GM23338 (cell line): Measurements from ENCODE around the gene NGB. TPM values are rescaled to one million over a fixed set of nuclear protein-coding genes. Genes with fewer than 3 reads are reported as not detected.

Source experiments
- ATAC-seq: fragments of 200-7000 bp; cut with Tn5 transposase; 3 replicates; pipeline ENCODE4 v1.9.1; 2020
- DNase-seq: peaks from one replicate; pipeline ENCODE4 v3.0.0-alpha.2; 2015; ENCODE audit warnings: low spot score
- H2AFZ ChIP-seq: fragments of 200-600 bp; sonication (generic); 2 replicates; pipeline ENCODE4 v1.8.0; 2016; ENCODE audit warnings: antibody characterized with exemption, mild to moderate bottlenecking, moderate library complexity
- H3F3A ChIP-seq: fragments of 200-600 bp; sonication (generic); replicated peaks from 2 replicates; pipeline ENCODE4 v1.8.0; 2017; ENCODE audit warnings: antibody characterized with exemption, mixed run types, low read depth
- H3K27ac ChIP-seq: fragments of 200-600 bp; sonication (generic); 2 replicates; pipeline ENCODE4 v1.6.1; 2016; ENCODE audit warnings: low read depth
- H3K27me3 ChIP-seq: fragments of 200-600 bp; sonication (generic); 2 replicates; pipeline ENCODE4 v1.8.0; 2016; ENCODE audit warnings: mild to moderate bottlenecking, mixed run types, moderate library complexity; ENCODE audit not compliant: insufficient read depth
- H3K36me3 ChIP-seq: fragments of 200-600 bp; sonication (generic); 2 replicates; pipeline ENCODE4 v1.8.0; 2016; ENCODE audit warnings: mild to moderate bottlenecking; ENCODE audit not compliant: insufficient read depth
- H3K4me1 ChIP-seq: fragments of 200-600 bp; sonication (generic); 2 replicates; pipeline ENCODE4 v1.8.0; 2016; ENCODE audit warnings: mild to moderate bottlenecking, moderate library complexity; ENCODE audit not compliant: insufficient read depth
- H3K4me2 ChIP-seq: fragments of 200-600 bp; sonication (generic); 2 replicates; pipeline ENCODE4 v1.7.1; 2017; ENCODE audit warnings: mixed run types
- H3K4me3 ChIP-seq: fragments of 200-600 bp; sonication (generic); 2 replicates; pipeline ENCODE4 v1.6.1; 2016; ENCODE audit warnings: mixed run types
- H3K79me2 ChIP-seq: fragments of 200-600 bp; sonication (generic); replicated peaks from 2 replicates; pipeline ENCODE4 v1.8.0; 2017; ENCODE audit warnings: mild to moderate bottlenecking; ENCODE audit not compliant: insufficient read depth
- H3K9me2 ChIP-seq: fragments of 200-600 bp; sonication (generic); 2 replicates; pipeline ENCODE4 v1.8.0; 2017; ENCODE audit not compliant: insufficient read depth
- H4K20me1 ChIP-seq: fragments of 200-600 bp; sonication (generic); replicated peaks from 2 replicates; pipeline ENCODE4 v1.8.0; 2017; ENCODE audit warnings: mild to moderate bottlenecking; ENCODE audit not compliant: insufficient read depth
- H3K27ac Mint-ChIP-seq: 2 replicates; pipeline ENCODE4 v1.8.0; 2020; ENCODE audit warnings: inconsistent platforms, mild to moderate bottlenecking, moderate library complexity, mixed read lengths
- H3K27me3 Mint-ChIP-seq: 3 replicates; pipeline ENCODE4 v1.8.0; 2022; ENCODE audit warnings: low read depth, mild to moderate bottlenecking, moderate library complexity, mixed read lengths, inconsistent platforms; ENCODE audit not compliant: insufficient read depth, poor library complexity
- H3K36me3 Mint-ChIP-seq: 3 replicates; pipeline ENCODE4 v1.8.0; 2021; ENCODE audit warnings: low read depth, mild to moderate bottlenecking, inconsistent platforms, moderate library complexity, mixed read lengths
- H3K4me1 Mint-ChIP-seq: 3 replicates; pipeline ENCODE4 v1.8.0; 2020; ENCODE audit warnings: mild to moderate bottlenecking, inconsistent platforms, mixed read lengths
- H3K4me3 Mint-ChIP-seq: 3 replicates; pipeline ENCODE4 v1.8.0; 2021; ENCODE audit warnings: moderate library complexity, mild to moderate bottlenecking, inconsistent platforms, mixed read lengths
- H3K9me3 Mint-ChIP-seq: 3 replicates; pipeline ENCODE4 v1.8.0; 2020; ENCODE audit warnings: moderate library complexity, mild to moderate bottlenecking, inconsistent platforms, mixed read lengths
- CREB1 ChIP-seq: fragments of 250-450 bp; sonication (Bioruptor Pico); IDR thresholded peaks from 2 replicates; pipeline ENCODE4 v1.5.0; 2020; ENCODE audit warnings: low read depth, mild to moderate bottlenecking, moderate library complexity
- EZH2 ChIP-seq: fragments of 200-600 bp; sonication (generic); IDR thresholded peaks from one replicate; pipeline ENCODE4 v1.8.0; 2017; ENCODE audit warnings: antibody characterized with exemption, mild to moderate bottlenecking, low read depth; ENCODE audit not compliant: unreplicated experiment
- EZH2phosphoT487 ChIP-seq: fragments of 200-600 bp; sonication (generic); IDR thresholded peaks from one replicate; pipeline ENCODE4 v1.8.1; 2018; ENCODE audit warnings: antibody characterized with exemption; ENCODE audit not compliant: unreplicated experiment
- JUNB ChIP-seq: IDR thresholded peaks from one replicate; pipeline ENCODE4 v1.6.1; 2016; ENCODE audit warnings: antibody characterized with exemption; ENCODE audit not compliant: unreplicated experiment
- NANOG ChIP-seq: IDR thresholded peaks from 2 replicates; pipeline ENCODE4 v1.6.1; 2016; ENCODE audit warnings: antibody characterized with exemption, borderline replicate concordance
- POLR2AphosphoS5 ChIP-seq: IDR thresholded peaks from 2 replicates; pipeline ENCODE4 v1.6.1; 2016; ENCODE audit warnings: antibody characterized with exemption, low read depth
- STAT1 ChIP-seq: IDR thresholded peaks from one replicate; pipeline ENCODE4 v1.6.1; 2016; ENCODE audit warnings: antibody characterized with exemption; ENCODE audit not compliant: unreplicated experiment
- ZNF114 ChIP-seq: fragments of 250-450 bp; sonication (Bioruptor Pico); IDR thresholded peaks from 2 replicates; pipeline ENCODE4 v1.5.0; 2020; ENCODE audit warnings: mild to moderate bottlenecking, moderate library complexity
- ZNF331 ChIP-seq: fragments of 250-450 bp; sonication (Bioruptor Pico); IDR thresholded peaks from 2 replicates; pipeline ENCODE4 v1.5.0; 2020; ENCODE audit warnings: low read depth, mild to moderate bottlenecking, moderate library complexity
- polyA plus RNA-seq: library from polyadenylated mRNA; unstranded; fragments of >200 nt; fragmentation: Nextera tagmentation; extraction: Ambion mirVana; gene quantifications from 2 replicates; pipeline ENCODE4 v1.2.1, GENCODE V29; 2016
- total RNA-seq: library from RNA; depleted of rRNA; stranded (reverse); fragments of >200 nt; shearing (Covaris generic); gene quantifications from 2 replicates; pipeline ENCODE4 v1.2.3, GENCODE V29; 2014
- TF ChIP-seq, protein P1 (sequence below): fragments of 250-450 bp; sonication (Bioruptor Pico); IDR thresholded peaks from 2 replicates; pipeline ENCODE4 v1.5.0; 2020; ENCODE audit warnings: mild to moderate bottlenecking, moderate library complexity
- TF ChIP-seq, protein P2 (sequence below), 2 experiments: fragments of 200-600 bp in 1 of 2; sonication (generic) in 1 of 2; conservative IDR thresholded peaks; 2 replicates each; pipeline versions ENCODE4 v1.5.1 to v1.6.1; 2016 to 2017; ENCODE audit warnings: antibody characterized with exemption in 2 of 2, low read depth in 2 of 2, mild to moderate bottlenecking in 2 of 2, moderate library complexity in 1 of 2
- TF ChIP-seq, protein P3 (sequence below): IDR thresholded peaks from one replicate; pipeline ENCODE4 v1.6.1; 2018; ENCODE audit warnings: antibody characterized with exemption; ENCODE audit not compliant: unreplicated experiment
- TF ChIP-seq, protein P4 (sequence below): IDR thresholded peaks from 2 replicates; pipeline ENCODE4 v1.6.1; 2016; ENCODE audit warnings: antibody characterized with exemption

The NGB gene
- total and polyA plus RNA-seq, 2 experiments from 2014 or later = 0.21 to 1.0 TPM

DNA sequence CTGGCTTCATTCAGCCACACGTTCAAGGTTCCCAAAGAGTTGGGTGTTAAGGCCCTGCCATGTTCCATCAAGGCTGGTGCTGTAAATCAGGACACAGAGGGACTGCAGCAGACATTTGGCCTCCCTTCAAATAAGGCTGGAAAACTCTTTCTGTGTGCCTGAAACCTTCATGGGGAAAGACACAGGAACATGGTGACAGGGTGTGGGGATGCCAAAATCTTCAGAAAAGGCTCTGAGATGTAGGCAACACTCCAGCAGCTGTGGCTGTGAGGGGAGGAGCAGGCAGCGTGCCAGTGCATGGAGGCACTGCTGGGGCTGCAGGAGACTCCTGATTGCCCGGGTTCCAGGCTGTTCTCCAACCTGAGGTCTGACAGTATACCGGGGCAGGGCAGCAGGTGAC lies 34.7 kb upstream of the NGB start:
- H3K4me2 ChIP-seq = no peak overlapping the region
- Mint-ChIP-seq H3K4me1 (peaks cover 6% of the 10 kb centered on the region; the same call in 2 of the 3 replicates), H3K9me3 (no peaks in the 10 kb centered on the region), H3K27ac (no peak overlapping the region), H3K27me3 (peaks cover 2% of the 10 kb centered on the region), H3K36me3 (no peaks in the 10 kb centered on the region; the same call in 2 of the 3 replicates), H3K4me3 (no peak overlapping the region)
- 0 out of 2 replicates have a peak, but pooled peaks cover under 1% of the 10 kb centered on the region for H3K79me2 ChIP-seq
- no peak overlapping the region for H2AFZ ChIP-seq
- no peaks in the 10 kb centered on the region; the same call in 1 of the 2 replicates for H3F3A ChIP-seq
- no peaks in the 10 kb centered on the region for H3K4me1 ChIP-seq
- no peaks in the 10 kb centered on the region; the same call in 1 of the 2 replicates for H3K36me3 ChIP-seq
- H3K27me3 ChIP-seq = no peaks in the 10 kb centered on the region
- H3K9me2 ChIP-seq = no peaks in the 10 kb centered on the region
- H3K27ac ChIP-seq = no peak overlapping the region
- H3K4me3 ChIP-seq = no peak overlapping the region
- no peak for DNase-seq
- TF ChIP-seq EZH2 (no peak), NANOG (no peak), ZNF331 (CRISPR knock-in tag) (no peak), ZNF114 (no peak), EZH2phosphoT487 (no peak), CREB1 (CRISPR knock-in tag) (no peak), STAT1 (no peak), JUNB (no peak), POLR2AphosphoS5 (no peak)
- TF ChIP-seq, protein P1, sequence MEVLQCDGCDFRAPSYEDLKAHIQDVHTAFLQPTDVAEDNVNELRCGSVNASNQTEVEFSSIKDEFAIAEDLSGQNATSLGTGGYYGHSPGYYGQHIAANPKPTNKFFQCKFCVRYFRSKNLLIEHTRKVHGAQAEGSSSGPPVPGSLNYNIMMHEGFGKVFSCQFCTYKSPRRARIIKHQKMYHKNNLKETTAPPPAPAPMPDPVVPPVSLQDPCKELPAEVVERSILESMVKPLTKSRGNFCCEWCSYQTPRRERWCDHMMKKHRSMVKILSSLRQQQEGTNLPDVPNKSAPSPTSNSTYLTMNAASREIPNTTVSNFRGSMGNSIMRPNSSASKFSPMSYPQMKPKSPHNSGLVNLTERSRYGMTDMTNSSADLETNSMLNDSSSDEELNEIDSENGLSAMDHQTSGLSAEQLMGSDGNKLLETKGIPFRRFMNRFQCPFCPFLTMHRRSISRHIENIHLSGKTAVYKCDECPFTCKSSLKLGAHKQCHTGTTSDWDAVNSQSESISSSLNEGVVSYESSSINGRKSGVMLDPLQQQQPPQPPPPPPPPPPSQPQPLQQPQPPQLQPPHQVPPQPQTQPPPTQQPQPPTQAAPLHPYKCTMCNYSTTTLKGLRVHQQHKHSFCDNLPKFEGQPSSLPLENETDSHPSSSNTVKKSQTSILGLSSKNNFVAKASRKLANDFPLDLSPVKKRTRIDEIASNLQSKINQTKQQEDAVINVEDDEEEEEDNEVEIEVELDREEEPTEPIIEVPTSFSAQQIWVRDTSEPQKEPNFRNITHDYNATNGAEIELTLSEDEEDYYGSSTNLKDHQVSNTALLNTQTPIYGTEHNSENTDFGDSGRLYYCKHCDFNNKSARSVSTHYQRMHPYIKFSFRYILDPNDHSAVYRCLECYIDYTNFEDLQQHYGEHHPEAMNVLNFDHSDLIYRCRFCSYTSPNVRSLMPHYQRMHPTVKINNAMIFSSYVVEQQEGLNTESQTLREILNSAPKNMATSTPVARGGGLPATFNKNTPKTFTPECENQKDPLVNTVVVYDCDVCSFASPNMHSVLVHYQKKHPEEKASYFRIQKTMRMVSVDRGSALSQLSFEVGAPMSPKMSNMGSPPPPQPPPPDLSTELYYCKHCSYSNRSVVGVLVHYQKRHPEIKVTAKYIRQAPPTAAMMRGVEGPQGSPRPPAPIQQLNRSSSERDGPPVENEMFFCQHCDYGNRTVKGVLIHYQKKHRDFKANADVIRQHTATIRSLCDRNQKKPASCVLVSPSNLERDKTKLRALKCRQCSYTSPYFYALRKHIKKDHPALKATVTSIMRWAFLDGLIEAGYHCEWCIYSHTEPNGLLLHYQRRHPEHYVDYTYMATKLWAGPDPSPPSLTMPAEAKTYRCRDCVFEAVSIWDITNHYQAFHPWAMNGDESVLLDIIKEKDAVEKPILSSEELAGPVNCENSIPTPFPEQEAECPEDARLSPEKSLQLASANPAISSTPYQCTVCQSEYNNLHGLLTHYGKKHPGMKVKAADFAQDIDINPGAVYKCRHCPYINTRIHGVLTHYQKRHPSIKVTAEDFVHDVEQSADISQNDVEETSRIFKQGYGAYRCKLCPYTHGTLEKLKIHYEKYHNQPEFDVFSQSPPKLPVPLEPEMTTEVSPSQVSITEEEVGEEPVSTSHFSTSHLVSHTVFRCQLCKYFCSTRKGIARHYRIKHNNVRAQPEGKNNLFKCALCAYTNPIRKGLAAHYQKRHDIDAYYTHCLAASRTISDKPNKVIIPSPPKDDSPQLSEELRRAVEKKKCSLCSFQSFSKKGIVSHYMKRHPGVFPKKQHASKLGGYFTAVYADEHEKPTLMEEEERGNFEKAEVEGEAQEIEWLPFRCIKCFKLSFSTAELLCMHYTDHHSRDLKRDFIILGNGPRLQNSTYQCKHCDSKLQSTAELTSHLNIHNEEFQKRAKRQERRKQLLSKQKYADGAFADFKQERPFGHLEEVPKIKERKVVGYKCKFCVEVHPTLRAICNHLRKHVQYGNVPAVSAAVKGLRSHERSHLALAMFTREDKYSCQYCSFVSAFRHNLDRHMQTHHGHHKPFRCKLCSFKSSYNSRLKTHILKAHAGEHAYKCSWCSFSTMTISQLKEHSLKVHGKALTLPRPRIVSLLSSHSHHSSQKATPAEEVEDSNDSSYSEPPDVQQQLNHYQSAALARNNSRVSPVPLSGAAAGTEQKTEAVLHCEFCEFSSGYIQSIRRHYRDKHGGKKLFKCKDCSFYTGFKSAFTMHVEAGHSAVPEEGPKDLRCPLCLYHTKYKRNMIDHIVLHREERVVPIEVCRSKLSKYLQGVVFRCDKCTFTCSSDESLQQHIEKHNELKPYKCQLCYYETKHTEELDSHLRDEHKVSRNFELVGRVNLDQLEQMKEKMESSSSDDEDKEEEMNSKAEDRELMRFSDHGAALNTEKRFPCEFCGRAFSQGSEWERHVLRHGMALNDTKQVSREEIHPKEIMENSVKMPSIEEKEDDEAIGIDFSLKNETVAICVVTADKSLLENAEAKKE = no peak
- TF ChIP-seq, protein P2, sequence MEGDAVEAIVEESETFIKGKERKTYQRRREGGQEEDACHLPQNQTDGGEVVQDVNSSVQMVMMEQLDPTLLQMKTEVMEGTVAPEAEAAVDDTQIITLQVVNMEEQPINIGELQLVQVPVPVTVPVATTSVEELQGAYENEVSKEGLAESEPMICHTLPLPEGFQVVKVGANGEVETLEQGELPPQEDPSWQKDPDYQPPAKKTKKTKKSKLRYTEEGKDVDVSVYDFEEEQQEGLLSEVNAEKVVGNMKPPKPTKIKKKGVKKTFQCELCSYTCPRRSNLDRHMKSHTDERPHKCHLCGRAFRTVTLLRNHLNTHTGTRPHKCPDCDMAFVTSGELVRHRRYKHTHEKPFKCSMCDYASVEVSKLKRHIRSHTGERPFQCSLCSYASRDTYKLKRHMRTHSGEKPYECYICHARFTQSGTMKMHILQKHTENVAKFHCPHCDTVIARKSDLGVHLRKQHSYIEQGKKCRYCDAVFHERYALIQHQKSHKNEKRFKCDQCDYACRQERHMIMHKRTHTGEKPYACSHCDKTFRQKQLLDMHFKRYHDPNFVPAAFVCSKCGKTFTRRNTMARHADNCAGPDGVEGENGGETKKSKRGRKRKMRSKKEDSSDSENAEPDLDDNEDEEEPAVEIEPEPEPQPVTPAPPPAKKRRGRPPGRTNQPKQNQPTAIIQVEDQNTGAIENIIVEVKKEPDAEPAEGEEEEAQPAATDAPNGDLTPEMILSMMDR (conservative IDR thresholded peaks at IDR 0.05; ENCODE audit: low read depth in 2 of 2) = no peak
- TF ChIP-seq, protein P3, sequence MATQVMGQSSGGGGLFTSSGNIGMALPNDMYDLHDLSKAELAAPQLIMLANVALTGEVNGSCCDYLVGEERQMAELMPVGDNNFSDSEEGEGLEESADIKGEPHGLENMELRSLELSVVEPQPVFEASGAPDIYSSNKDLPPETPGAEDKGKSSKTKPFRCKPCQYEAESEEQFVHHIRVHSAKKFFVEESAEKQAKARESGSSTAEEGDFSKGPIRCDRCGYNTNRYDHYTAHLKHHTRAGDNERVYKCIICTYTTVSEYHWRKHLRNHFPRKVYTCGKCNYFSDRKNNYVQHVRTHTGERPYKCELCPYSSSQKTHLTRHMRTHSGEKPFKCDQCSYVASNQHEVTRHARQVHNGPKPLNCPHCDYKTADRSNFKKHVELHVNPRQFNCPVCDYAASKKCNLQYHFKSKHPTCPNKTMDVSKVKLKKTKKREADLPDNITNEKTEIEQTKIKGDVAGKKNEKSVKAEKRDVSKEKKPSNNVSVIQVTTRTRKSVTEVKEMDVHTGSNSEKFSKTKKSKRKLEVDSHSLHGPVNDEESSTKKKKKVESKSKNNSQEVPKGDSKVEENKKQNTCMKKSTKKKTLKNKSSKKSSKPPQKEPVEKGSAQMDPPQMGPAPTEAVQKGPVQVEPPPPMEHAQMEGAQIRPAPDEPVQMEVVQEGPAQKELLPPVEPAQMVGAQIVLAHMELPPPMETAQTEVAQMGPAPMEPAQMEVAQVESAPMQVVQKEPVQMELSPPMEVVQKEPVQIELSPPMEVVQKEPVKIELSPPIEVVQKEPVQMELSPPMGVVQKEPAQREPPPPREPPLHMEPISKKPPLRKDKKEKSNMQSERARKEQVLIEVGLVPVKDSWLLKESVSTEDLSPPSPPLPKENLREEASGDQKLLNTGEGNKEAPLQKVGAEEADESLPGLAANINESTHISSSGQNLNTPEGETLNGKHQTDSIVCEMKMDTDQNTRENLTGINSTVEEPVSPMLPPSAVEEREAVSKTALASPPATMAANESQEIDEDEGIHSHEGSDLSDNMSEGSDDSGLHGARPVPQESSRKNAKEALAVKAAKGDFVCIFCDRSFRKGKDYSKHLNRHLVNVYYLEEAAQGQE = no peak
- TF ChIP-seq, protein P4, sequence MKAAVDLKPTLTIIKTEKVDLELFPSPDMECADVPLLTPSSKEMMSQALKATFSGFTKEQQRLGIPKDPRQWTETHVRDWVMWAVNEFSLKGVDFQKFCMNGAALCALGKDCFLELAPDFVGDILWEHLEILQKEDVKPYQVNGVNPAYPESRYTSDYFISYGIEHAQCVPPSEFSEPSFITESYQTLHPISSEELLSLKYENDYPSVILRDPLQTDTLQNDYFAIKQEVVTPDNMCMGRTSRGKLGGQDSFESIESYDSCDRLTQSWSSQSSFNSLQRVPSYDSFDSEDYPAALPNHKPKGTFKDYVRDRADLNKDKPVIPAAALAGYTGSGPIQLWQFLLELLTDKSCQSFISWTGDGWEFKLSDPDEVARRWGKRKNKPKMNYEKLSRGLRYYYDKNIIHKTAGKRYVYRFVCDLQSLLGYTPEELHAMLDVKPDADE = no peak
- no peak for ATAC-seq
- H4K20me1 ChIP-seq = no peaks in the 10 kb centered on the region; the same call in 1 of the 2 replicates
